Mesothelial cell of epicardium (in vitro differentiated cells): ENCODE results near the gene TSPAN2. TPM values are rescaled to one million over a fixed set of nuclear protein-coding genes. Genes with fewer than 3 reads are reported as not detected.
A peak's percentile ranks its signal among the peaks of the same experiment; 100 is the strongest.

ENCODE experiments used
- DNase-seq, 2 experiments: peaks; one replicate each; pipeline ENCODE4 v3.0.0; 2021; ENCODE audit warnings: low spot score in 2 of 2; ENCODE audit not compliant: unreplicated experiment in 2 of 2
- H3K27ac Mint-ChIP-seq: 2 replicates; pipeline ENCODE4 v1.8.0; 2021; ENCODE audit warnings: mixed read lengths
- H3K27me3 Mint-ChIP-seq: 2 replicates; pipeline ENCODE4 v1.8.0; 2021; ENCODE audit warnings: low read depth, mixed read lengths
- H3K36me3 Mint-ChIP-seq: 2 replicates; pipeline ENCODE4 v1.8.0; 2021; ENCODE audit warnings: mixed read lengths
- H3K4me1 Mint-ChIP-seq: 2 replicates; pipeline ENCODE4 v1.8.0; 2021; ENCODE audit warnings: mixed read lengths
- H3K4me3 Mint-ChIP-seq: 2 replicates; pipeline ENCODE4 v1.8.0; 2021; ENCODE audit warnings: mild to moderate bottlenecking, moderate library complexity, mixed read lengths
- H3K9me3 Mint-ChIP-seq: 2 replicates; pipeline ENCODE4 v1.8.0; 2021; ENCODE audit warnings: mixed read lengths
- CTCF ChIP-seq: fragments of 200-600 bp; sonication (generic); IDR thresholded peaks from one replicate; pipeline ENCODE4 v1.5.0; 2021; ENCODE audit warnings: antibody characterized with exemption; ENCODE audit not compliant: unreplicated experiment
- total RNA-seq: library from RNA; stranded (reverse); gene quantifications from 3 replicates; pipeline ENCODE4 v1.2.1, GENCODE V29; 2021

The TSPAN2 gene
- total RNA-seq, 1 donor from 2014 or later, result 12.1 TPM

- Mint-ChIP-seq H3K27ac (no peak overlapping the region), H3K27me3 (peaks cover 19% of the 10 kb centered on the region), H3K4me3 (no peak overlapping the region), H3K36me3 (no peaks in the 10 kb centered on the region), H3K4me1 (peaks cover 55% of the 10 kb centered on the region), H3K9me3 (no peaks in the 10 kb centered on the region)
- no peak for DNase-seq
- no peak for TF ChIP-seq CTCF
Observed at GRCh38 chr1:115076384-115076915, 12.9 kb downstream of the TSPAN2 start.

DNA sequence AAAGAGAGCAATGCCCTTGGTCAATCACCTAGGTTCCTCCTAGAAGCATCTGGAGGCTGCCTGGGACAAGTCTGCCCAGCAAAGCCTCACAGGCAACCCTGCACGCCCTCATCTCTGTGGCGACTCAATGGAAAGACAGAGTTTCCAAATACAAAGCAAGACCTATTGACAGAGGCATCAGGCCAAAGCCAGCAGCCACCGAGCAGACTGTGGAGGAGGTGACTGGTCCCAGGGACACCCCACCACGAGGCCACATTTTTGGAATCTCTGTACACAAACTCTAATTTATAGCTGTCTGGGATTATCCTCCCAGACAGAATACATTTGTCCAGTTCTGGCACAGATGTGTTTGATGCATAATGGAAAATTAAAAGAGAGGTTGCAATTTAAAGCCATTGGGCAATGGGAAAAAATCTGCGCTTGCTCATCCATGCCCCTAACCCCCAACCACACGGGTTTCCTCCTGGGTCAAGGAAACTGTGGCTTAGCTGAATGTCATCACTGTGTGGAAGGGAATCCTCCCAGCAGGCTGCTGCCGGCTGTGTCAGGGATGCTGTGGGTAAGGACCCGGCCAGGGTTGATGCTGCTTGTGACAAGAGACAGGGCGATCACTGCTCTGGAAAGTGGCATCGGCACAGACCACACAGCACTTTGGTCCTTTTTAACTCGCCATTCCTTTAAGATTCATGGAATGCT lies 14.3 kb downstream of the TSPAN2 start:
- peaks cover 15% of the 10 kb centered on the region for H3K27me3 Mint-ChIP-seq
- no peak for DNase-seq
- H3K4me1 Mint-ChIP-seq, result peaks cover 70% of the 10 kb centered on the region
- H3K27ac Mint-ChIP-seq, result no peak overlapping the region
- no peak for TF ChIP-seq CTCF
- no peaks in the 10 kb centered on the region for H3K9me3 Mint-ChIP-seq
- no peaks in the 10 kb centered on the region for H3K36me3 Mint-ChIP-seq
- H3K4me3 Mint-ChIP-seq, result no peak overlapping the region

- Mint-ChIP-seq H3K4me3 (no peak overlapping the region), H3K36me3 (no peaks in the 10 kb centered on the region), H3K9me3 (no peaks in the 10 kb centered on the region), H3K4me1 (peaks cover 83% of the 10 kb centered on the region), H3K27me3 (peaks cover 15% of the 10 kb centered on the region), H3K27ac (no peak overlapping the region)
- no peak for DNase-seq
- TF ChIP-seq CTCF, result no peak
Observed at GRCh38 chr1:115073298-115074087, 15.8 kb downstream of the TSPAN2 start.

GRCh38 chr1:115071012-115071664 lies 18.2 kb downstream of the TSPAN2 start:
- no peak overlapping the region for H3K4me3 Mint-ChIP-seq
- no peak overlapping the region for H3K27ac Mint-ChIP-seq
- DNase-seq, result no peak
- peaks cover 74% of the 10 kb centered on the region for H3K4me1 Mint-ChIP-seq
- peaks cover 15% of the 10 kb centered on the region for H3K27me3 Mint-ChIP-seq
- peaks cover 3% of the 10 kb centered on the region for H3K9me3 Mint-ChIP-seq
- H3K36me3 Mint-ChIP-seq, result no peaks in the 10 kb centered on the region
- TF ChIP-seq CTCF, result no peak

DNA sequence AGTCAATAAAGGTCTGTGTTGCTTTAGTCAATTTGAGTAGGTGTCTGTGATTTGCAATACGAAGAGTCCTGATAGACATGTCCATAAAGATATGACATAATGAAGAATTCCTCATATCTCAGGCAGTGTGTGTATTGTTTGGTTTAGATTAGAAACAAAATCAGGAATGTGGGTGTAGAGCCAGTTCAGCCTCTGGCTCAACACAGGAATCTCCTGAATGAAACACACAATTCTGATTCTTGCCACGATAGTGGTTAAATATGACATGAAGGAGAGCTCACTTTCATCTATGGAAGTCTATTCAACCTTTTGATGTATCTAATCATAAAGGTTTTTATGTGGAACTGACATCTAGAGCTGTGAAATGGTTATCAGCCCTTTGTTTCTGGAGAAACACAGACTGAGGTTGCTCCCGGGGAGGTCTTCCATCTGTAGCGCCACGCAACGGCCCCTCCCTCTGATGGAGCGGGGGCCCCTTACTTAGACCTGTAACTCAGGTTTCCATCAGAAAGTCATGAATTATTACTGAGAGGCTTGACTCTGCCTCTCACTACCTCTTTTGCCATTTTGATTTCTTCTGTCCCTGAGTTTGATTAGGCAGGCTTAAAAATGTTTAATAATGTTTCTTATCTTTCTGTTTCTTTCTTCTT lies 19.5 kb downstream of the TSPAN2 start:
- TF ChIP-seq CTCF, result no peak
- H3K27ac Mint-ChIP-seq, result peak overlapping the region; percentile 89
- H3K4me1 Mint-ChIP-seq, result peaks cover 66% of the 10 kb centered on the region
- peaks cover 8% of the 10 kb centered on the region for H3K9me3 Mint-ChIP-seq
- peak overlapping the region; percentile 14 for H3K4me3 Mint-ChIP-seq
- peaks cover 9% of the 10 kb centered on the region for H3K27me3 Mint-ChIP-seq
- H3K36me3 Mint-ChIP-seq, result no peaks in the 10 kb centered on the region
- DNase-seq, result no peak
